HG03520 (cell line): Measurements from ENCODE around the gene CFAP99.
"Not testable (repeated sequence)": the region's sequence is repeated elsewhere in the genome, so short reads cannot be mapped to it uniquely, and the experiment has no call there.

Source experiments
- ATAC-seq: cut with Tn5 transposase; IDR thresholded peaks from one replicate; pipeline ENCODE4 v1.9.1; 2021; ENCODE audit warnings: mild to moderate bottlenecking, moderate library complexity; ENCODE audit not compliant: unreplicated experiment

CFAP99 gene

DNA sequence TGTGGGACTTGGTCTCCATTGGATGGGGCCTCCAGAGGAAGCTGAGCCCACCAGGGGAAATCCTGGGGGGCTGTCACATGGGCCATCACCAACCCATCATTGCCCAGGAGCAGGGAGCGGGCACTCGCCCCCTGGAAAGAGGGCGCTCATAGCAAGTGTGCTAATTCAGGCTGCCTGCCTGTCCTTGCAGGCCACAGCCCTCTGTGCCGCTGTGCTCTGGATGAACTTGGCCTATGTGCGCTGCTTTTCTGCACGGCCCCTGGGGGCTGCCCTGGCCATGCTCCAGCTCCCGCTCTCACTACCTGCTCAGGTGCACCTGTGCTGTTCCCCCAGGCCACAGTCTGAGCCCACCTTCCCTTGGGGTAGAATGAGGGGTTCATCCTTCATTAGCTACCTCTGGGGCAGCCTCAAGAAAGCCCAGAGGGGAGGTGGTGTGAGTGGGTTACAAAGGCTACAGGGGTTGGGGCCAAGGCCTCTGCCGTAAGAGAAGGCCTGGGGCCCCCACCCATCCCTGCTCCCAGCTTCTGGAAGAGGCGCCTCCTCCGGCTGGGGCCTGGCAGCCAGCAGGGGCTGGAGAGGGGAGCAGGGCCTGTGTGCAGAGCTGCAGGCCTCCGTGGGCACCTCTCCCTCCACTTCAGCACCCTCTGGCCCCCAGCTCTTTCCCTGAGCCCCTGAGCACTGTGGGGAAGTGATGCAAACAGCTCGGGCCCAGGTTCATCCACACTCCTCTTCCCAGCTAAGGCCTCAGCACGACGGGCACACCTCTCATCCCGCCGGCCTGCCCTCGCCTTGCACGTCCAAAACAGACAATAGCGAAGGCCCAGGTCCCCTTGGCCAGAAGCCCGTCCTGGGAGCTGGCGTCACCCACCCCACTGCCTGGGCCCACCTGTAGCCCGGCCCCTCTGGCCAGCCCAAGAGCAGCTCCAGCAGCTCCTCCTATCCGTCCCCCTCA is 8.9 kb downstream of the CFAP99 start:
- no peak for ATAC-seq

DNA sequence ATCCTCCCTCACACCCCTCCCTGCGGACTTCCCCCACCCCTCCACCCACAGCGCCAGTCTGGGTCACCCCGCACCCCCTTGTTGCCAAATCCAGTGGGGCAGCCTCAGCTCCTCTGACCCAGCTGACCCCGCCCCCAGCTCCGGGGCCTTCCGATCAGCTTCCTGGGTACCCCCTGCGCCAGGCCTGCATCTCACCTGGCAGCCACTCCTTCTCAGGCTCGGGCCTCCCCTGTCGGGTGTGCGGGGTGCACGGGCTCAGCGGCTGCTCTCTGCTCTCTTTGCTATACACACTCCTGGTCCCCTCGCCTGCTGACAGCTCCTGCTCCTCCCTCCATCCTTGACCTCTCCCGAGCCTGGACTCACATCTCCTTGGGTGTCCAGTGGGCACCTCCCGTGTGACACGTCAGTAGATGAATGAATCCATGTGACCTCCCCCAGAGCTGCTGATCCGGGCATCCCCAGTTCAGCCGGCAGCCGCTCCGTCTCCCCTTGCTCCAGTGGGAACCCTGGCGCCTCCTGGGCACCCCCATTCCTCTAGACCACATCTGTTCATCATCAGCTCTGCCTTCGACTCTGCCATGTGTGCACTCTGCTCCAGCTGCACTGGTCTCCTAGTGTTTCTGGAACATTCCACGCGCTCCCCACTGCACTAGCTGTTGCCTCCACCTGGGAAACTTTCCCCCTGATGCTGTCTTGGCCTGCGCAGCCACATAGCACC is 9.9 kb downstream of the CFAP99 start:
- ATAC-seq = no peak

GRCh38 chr4:2429945-2430757 is 11.4 kb downstream of the CFAP99 start:
- ATAC-seq = not testable (repeated sequence)

DNA sequence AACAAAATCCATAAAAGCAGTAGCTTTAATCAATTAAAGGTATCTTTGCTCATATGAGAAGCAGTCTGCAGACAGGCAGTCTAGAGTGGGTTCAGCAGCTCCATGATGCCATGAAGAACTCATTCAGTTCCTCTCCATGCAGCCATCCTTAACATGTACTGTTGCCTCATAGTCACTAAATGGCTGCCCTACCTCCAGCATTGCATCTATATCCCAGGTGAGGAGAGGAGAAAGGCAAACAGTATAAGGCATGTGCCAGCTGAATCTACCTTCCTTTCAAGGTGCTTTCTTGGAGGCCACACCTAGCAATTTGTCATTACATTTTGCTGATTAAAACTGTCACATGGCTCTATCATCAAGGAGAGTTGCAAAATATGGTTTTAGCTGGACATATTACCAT is 13.2 kb downstream of the CFAP99 start:
- no peak for ATAC-seq

DNA sequence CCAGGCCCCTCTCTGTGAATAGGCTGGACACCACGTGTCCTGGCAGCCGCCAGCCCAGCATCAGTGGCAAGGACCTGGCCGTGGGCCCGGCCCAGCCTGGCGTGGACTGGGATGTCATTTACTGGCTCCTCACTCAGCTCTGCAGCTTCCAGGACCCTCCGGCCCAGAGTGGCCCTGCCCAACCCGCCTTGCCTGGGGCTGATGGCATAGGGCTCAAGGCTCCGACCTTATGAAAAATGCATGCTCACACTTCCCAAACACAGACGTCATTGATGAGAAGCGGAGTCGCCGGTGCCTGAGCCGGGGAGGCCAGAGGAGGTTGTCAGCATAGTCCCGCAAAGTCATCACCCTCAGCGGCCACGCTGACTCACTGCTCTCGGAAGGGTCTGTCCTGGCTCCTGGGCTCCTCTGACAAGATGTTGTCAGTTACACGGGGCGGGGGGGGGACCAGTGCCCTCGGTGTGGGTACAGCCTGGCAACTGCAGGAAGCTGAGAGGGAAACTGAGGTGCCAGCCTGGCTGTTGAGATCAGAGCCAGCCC is 14.3 kb downstream of the CFAP99 start:
- ATAC-seq = no peak

- ATAC-seq = no peak
Observed at GRCh38 chr4:2433609-2434350, 15.0 kb downstream of the CFAP99 start.

DNA sequence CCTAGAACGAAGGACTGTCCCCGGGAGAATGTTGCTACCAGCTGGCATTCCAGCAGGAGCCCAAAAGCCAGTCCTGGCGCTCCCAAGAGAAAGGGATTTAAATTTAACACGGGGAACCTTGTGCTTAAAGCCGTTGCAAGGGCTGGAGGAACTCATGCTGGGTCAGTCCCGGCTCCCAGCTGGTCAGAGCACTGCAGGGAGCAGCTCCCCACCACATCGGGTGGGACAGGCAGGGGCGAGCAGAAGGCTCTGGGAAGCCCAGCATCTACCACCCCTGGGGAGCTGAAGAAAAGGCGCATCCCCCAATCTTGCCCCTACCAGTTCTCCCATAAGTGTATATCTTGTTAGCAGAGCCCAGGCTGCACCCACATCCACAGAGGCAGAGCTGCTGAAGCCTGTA is 15.7 kb downstream of the CFAP99 start:
- no peak for ATAC-seq

DNA sequence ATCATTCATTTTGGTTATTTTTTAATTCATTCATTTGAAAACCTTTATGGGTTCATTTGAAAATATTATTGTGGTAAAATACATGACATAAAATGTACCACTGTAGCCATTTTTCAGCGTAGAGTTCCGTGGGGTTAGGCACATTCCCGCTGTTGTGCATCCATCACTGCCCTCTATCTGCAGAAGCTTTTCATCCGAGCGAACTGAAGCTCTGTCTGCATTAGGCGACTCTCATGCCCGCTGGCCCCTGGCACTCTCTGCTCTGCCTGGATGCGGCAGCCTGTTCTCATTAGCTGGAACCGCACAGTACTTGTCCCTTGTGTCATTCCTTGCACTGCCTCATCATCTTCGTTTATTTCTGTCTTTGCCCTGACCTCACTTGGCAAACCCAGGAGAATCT is 17.5 kb downstream of the CFAP99 start:
- no peak for ATAC-seq

GRCh38 chr4:2436761-2437474 is 18.2 kb downstream of the CFAP99 start:
- no peak for ATAC-seq

GRCh38 chr4:2437475-2438215 is 18.9 kb downstream of the CFAP99 start:
- ATAC-seq = no peak

GRCh38 chr4:2438822-2439718 is 20.3 kb downstream of the CFAP99 start:
- no peak for ATAC-seq

- peak; percentile 86 for ATAC-seq
Observed at GRCh38 chr4:2441393-2442174, 22.8 kb downstream of the CFAP99 start.

GRCh38 chr4:2442175-2442993 is 23.6 kb downstream of the CFAP99 start:
- no peak for ATAC-seq

DNA sequence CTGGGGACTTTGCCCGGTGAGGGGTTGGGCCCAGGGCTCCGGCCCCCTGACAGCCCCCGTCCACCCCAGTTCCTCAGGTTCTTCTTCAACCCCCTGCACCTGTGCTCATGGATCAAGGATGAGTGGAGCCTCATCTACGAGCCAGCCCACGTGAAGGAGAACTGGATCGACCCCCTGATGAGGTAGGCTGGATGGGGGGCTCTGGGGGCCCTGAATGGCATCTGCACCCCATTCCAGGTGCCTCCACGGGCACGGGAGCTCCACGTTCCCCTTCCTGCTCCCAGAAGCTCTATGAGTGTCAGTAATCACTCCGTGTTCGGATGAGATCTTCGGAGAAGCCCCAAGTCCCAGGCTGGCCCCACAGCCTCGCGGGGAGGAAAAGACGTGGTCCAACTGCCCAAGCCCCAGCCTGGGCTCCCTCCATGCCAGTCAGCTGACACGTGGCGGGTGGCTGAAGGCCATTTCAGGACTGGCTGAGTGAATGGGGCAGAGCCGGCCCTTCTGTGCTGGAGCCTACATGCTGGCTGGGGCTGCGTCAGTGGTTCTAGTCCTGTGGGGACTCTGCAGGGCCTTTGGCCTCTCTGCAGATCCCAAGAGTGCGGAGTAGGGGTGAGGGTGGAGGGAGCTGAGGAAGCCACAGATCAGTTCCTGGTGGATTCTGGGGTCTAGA is 24.4 kb downstream of the CFAP99 start:
- no peak for ATAC-seq

DNA sequence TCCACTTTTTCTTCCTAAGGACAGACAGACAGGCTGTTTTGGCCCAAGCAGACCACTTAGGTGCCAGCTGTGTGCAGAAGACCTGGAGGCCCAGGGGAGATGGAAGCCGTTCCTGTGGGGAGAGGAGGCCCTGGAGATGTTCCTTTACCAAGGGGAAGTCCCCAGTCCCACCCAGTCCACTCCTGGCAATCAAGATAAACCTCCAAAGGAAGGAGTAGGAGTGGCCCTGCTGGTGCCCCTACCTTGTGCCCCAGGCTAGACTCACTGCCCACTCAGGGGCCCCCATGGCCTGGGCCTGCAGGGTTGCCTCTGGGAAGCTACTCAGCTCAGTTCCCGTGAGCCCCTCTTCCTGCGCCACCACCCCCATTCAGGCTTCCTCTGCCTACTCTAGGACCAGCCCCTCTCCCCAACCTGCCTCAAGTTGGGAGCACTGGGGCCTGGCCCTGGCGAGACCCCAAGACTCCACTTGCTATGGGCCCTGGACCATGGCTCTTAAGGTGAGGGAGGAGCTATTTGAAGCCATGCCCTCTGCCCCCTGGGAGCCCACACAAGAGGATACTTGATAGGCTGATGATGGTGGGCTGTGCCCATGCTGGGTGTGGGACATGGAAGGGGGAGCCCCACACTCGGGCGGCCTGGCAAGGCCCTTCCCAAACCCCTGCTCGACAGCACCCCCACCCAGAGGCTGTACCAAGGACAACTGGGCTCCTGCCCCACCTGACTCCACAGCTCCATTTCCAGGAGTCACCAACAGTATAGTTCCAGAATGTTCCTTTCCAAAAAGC is 25.4 kb downstream of the CFAP99 start:
- ATAC-seq = no peak
